Mesodermal cell (in vitro differentiated cells): ENCODE results near the gene AP3S2.

Experiments
- H3K27ac ChIP-seq: 2 replicates; pipeline ENCODE4 v1.7.0; 2013; ENCODE audit warnings: mild to moderate bottlenecking, low read depth, low read length, moderate library complexity; ENCODE audit not compliant: severe bottlenecking
- H3K36me3 ChIP-seq: 2 replicates; pipeline ENCODE4 v1.7.1; 2013; ENCODE audit warnings: mild to moderate bottlenecking, low read length, moderate library complexity; ENCODE audit not compliant: control insufficient read depth, insufficient read depth
- H3K4me1 ChIP-seq: one replicate; pipeline ENCODE4 v1.7.1; 2013; ENCODE audit warnings: mild to moderate bottlenecking, low read length; ENCODE audit not compliant: insufficient read depth, control insufficient read depth, poor library complexity, severe bottlenecking
- H3K4me3 ChIP-seq: 2 replicates; pipeline ENCODE4 v1.7.0; 2013; ENCODE audit warnings: low read length, control low read depth, mild to moderate bottlenecking; ENCODE audit not compliant: insufficient read depth, poor library complexity, severe bottlenecking; ENCODE audit errors: extremely low read depth
- H3K9me3 ChIP-seq: 2 replicates; pipeline ENCODE4 v1.7.1; 2013; ENCODE audit warnings: mild to moderate bottlenecking, low read length, moderate library complexity; ENCODE audit not compliant: control insufficient read depth
- WGBS, 2 experiments: methylation state at CpG; one replicate each; pipeline ENCODE4 v1.1.5; 2013; ENCODE audit warnings: missing lambda C conversion rate in 2 of 2; ENCODE audit not compliant: insufficient coverage in 2 of 2; 5-methylcytosine and 5-hydroxymethylcytosine counted together

The AP3S2 gene

DNA sequence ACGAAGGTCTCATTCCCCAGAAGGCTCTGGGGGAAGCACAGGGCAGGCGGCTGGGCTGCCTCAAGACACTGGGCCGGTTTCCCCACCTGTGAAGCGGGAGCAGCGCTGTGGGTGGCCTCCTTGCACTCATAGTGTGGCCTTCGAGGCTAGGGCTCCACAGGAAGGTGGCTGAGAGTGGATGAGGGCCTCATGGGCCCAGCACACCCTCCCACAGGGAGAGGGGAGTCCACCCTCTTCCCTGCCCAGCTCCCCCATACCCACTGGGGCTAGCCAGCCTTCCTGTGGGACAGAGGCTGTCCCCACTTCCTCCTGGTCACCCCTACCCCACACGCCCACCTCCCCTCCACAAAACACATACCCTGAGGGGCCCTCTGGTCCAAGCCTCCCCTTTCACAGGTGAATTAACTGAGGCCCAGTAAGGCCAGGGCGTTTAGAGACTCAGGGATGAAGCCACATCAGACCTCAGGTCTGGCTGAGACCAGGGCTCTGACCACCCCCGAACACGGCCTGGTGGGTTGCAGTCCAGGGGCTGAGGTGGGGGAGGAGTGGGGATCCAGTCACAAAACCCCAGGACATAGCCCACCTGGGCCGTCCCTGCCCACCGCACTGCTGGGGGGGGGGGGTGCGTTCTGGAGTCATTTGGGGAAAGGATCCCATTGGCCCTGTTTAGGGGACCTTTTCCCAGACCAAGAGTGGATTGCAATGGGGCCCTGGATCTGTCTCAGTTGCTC is 80.2 kb downstream of the AP3S2 start:
- Histone ChIP-seq H3K36me3 (no peaks in the 10 kb centered on the region), H3K9me3 (peaks cover 10% of the 10 kb centered on the region), H3K27ac (no peak overlapping the region), H3K4me1 (peaks cover 9% of the 10 kb centered on the region), H3K4me3 (peak overlapping the region; percentile 44)
- WGBS, 2 experiments = 93 to 100% methylated on average over 4 to 7 of the region's 13 CpGs

GRCh38 chr15:89812847-89813320 is 80.9 kb downstream of the AP3S2 start:
- H3K27ac ChIP-seq = no peak overlapping the region

GRCh38 chr15:89812011-89812846 is 81.6 kb downstream of the AP3S2 start:
- 94 to 98% methylated on average over 8 of the region's 8 CpGs for WGBS, 2 experiments
- Histone ChIP-seq H3K36me3 (no peaks in the 10 kb centered on the region), H3K4me3 (no peak overlapping the region), H3K4me1 (peaks cover 9% of the 10 kb centered on the region), H3K27ac (no peak overlapping the region), H3K9me3 (peaks cover 10% of the 10 kb centered on the region)

More at GRCh38 chr15:89812847-89813320, 80.9 kb downstream of the AP3S2 start:
- Histone ChIP-seq H3K4me3 (no peak overlapping the region), H3K9me3 (peaks cover 10% of the 10 kb centered on the region), H3K4me1 (peaks cover 9% of the 10 kb centered on the region), H3K36me3 (no peaks in the 10 kb centered on the region)
- 91 to 100% methylated on average over 4 to 5 of the region's 7 CpGs for WGBS, 2 experiments

- peaks cover 7% of the 10 kb centered on the region for H3K9me3 ChIP-seq
- WGBS, 2 experiments = 93 to 96% methylated on average over 7 of the region's 7 CpGs
- H3K4me1 ChIP-seq = peaks cover 9% of the 10 kb centered on the region
- no peak overlapping the region for H3K4me3 ChIP-seq
- H3K36me3 ChIP-seq = no peaks in the 10 kb centered on the region
- no peak overlapping the region for H3K27ac ChIP-seq
These were observed 83.0 kb downstream of the AP3S2 start for GRCh38 chr15:89810837-89811236.

- Histone ChIP-seq H3K27ac (no peak overlapping the region), H3K9me3 (no peaks in the 10 kb centered on the region), H3K4me1 (peaks cover 9% of the 10 kb centered on the region), H3K4me3 (no peak overlapping the region), H3K36me3 (no peaks in the 10 kb centered on the region)
- WGBS, 2 experiments = 83 to 90% methylated on average over 5 of the region's 5 CpGs
These were observed 84.0 kb downstream of the AP3S2 start for GRCh38 chr15:89809787-89810148.

GRCh38 chr15:89809093-89809786 is 84.6 kb downstream of the AP3S2 start:
- Histone ChIP-seq H3K4me1 (peaks cover 9% of the 10 kb centered on the region), H3K36me3 (no peaks in the 10 kb centered on the region), H3K9me3 (no peaks in the 10 kb centered on the region), H3K4me3 (no peak overlapping the region), H3K27ac (no peak overlapping the region)
- WGBS, 2 experiments = 87 to 91% methylated on average over 7 of the region's 8 CpGs

DNA sequence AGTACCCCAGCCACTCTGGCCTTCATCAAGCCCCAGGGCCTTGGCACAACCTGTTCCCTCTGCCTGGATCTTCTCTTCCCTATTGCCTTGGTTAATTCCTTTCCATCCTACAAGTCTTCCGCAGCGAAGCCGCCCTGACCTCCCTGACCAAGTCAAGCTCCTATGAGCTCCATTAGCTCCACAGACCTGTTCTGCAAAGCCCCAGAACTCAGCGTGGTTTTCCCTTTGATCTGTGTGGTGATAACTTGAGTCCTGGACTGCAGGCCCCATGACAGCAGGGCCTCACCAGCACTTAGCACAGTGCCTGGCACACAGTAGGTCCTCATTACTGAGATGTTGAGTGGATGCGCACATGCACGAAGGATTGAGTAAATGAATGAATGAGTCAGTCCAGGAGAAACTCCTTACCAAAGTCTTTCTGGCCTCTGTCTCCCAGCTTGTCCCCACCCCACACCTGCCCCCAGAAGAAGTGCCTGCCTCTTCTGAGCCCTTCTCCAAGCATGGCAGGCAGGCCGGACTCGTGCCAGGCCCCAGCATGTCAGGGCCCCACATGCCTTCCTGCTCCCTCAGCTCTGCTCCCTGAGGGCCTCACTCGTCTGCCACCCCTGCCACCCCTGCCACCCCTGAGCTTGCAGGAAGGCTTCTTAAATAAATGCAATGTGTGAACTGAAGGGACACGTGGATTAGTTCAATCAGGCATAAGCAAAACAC is 85.5 kb downstream of the AP3S2 start:
- no peak overlapping the region for H3K27ac ChIP-seq
- 93 to 96% methylated on average over 5 of the region's 10 CpGs for WGBS, 2 experiments
- H3K4me3 ChIP-seq = no peak overlapping the region
- H3K4me1 ChIP-seq = peaks cover 9% of the 10 kb centered on the region
- H3K9me3 ChIP-seq = no peaks in the 10 kb centered on the region
- no peaks in the 10 kb centered on the region for H3K36me3 ChIP-seq

GRCh38 chr15:89807689-89808088 is 86.1 kb downstream of the AP3S2 start:
- Histone ChIP-seq H3K9me3 (no peaks in the 10 kb centered on the region), H3K27ac (no peak overlapping the region), H3K36me3 (no peaks in the 10 kb centered on the region), H3K4me1 (peaks cover 10% of the 10 kb centered on the region), H3K4me3 (no peak overlapping the region)
- WGBS, 2 experiments = 98% methylated on average over 5 of the region's 6 CpGs

DNA sequence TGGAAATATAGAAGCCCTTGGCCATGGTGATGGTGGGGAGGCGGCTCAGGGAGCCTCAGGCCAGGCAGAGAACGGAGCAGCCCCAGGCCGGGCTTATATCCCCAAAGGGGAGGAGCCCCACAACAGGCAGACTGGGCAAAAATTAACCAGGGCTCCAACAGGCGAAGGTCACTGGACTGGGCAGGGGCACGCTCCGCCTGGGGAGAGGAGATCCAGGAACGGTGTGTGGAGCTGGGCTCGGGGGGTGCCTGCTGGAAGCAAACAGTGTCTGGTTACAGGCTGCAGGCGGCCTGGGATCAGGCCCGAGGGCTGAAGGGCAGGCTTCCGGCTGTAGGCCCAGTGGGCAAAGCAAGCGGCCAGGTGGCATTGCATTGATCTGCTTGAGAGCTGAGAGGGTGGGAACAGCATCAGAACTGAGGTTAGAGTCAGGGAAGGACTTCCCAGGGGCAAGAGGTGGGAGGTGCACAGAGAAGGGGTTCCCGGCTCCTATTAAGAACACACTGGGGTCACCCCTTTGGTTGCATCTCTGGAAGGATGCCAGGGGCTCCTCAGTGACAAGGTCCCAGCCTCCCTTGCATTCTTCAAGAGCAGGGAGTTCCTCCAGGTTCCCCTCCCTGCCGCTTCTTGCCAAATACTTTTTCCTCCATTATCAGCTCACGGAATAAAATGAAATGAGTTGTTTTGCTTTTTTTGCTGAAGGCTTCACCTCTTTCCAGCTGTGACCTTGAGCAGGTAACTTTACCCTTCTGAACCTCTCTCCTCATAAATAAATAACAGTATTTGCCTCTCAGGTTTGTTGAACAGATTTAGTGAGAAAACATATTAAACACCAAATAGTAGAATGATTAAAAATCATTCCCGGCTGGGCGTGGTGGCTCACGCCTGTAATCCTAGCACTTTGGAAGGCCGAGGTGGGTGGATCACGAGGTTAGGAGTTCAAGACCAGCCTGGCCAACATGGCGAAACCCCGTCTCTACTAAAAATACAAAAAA is 86.9 kb downstream of the AP3S2 start:
- no peaks in the 10 kb centered on the region for H3K9me3 ChIP-seq
- no peaks in the 10 kb centered on the region for H3K36me3 ChIP-seq
- no peak overlapping the region for H3K4me3 ChIP-seq
- no peak overlapping the region for H3K27ac ChIP-seq
- H3K4me1 ChIP-seq = peaks cover 12% of the 10 kb centered on the region
- 89 to 90% methylated on average over 18 to 19 of the region's 22 CpGs for WGBS, 2 experiments
